ENCODE results near the gene TMEM175.

- TF ChIP-seq, protein P1, sequence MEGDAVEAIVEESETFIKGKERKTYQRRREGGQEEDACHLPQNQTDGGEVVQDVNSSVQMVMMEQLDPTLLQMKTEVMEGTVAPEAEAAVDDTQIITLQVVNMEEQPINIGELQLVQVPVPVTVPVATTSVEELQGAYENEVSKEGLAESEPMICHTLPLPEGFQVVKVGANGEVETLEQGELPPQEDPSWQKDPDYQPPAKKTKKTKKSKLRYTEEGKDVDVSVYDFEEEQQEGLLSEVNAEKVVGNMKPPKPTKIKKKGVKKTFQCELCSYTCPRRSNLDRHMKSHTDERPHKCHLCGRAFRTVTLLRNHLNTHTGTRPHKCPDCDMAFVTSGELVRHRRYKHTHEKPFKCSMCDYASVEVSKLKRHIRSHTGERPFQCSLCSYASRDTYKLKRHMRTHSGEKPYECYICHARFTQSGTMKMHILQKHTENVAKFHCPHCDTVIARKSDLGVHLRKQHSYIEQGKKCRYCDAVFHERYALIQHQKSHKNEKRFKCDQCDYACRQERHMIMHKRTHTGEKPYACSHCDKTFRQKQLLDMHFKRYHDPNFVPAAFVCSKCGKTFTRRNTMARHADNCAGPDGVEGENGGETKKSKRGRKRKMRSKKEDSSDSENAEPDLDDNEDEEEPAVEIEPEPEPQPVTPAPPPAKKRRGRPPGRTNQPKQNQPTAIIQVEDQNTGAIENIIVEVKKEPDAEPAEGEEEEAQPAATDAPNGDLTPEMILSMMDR (optimal IDR thresholded peaks at IDR 0.05 in 1 of 3, IDR thresholded peaks at IDR 0.05 in 1 of 3, conservative IDR thresholded peaks at IDR 0.05 in 1 of 3; ENCODE audit: extremely low read depth in 1 of 3, insufficient read depth in 2 of 3, low read length in 3 of 3) = no peak
- no peak for TF ChIP-seq EZH2 (IDR thresholded peaks at IDR 0.05; ENCODE audit: low read length)
These were observed 59.4 kb downstream of the TMEM175 start for GRCh38 chr4:991451-992296.
